Hematopoietic multipotent progenitor cell treated with erythropoietin and hydrocortisone succinate and interleukin-3 and kit ligand, for 17 days (in vitro differentiated cells): ENCODE measurements around the gene SETD3.

Source experiments
- DNase-seq: peaks from one replicate; pipeline ENCODE4 v3.0.0-alpha.2; 2015; ENCODE audit warnings: low spot score

SETD3 gene

GRCh38 chr14:99516871-99517642 lies 36.4 kb upstream of the SETD3 start:
- DNase-seq = no peak

GRCh38 chr14:99516156-99516870 lies 35.7 kb upstream of the SETD3 start:
- no peak for DNase-seq

- DNase-seq = no peak
Measured at GRCh38 chr14:99515301-99516155, 34.9 kb upstream of the SETD3 start.

- DNase-seq = no peak
Measured at GRCh38 chr14:99514552-99515300, 34.1 kb upstream of the SETD3 start.

- DNase-seq = no peak
Measured at GRCh38 chr14:99513946-99514551, 33.4 kb upstream of the SETD3 start.

GRCh38 chr14:99513183-99513694 lies 32.6 kb upstream of the SETD3 start:
- DNase-seq = no peak

GRCh38 chr14:99512571-99513182 lies 32.0 kb upstream of the SETD3 start:
- no peak for DNase-seq

- no peak for DNase-seq
Measured at GRCh38 chr14:99512110-99512449, 31.4 kb upstream of the SETD3 start.

- DNase-seq = no peak
Measured at GRCh38 chr14:99511421-99512109, 30.9 kb upstream of the SETD3 start.

- DNase-seq = no peak
Measured at GRCh38 chr14:99510556-99511139, 30.0 kb upstream of the SETD3 start.

- no peak for DNase-seq
Measured at GRCh38 chr14:99509871-99510555, 29.4 kb upstream of the SETD3 start.

GRCh38 chr14:99508896-99509629 lies 28.4 kb upstream of the SETD3 start:
- DNase-seq = no peak

- no peak for DNase-seq
Measured at GRCh38 chr14:99507860-99508640, 27.4 kb upstream of the SETD3 start.

GRCh38 chr14:99506276-99506675 lies 25.6 kb upstream of the SETD3 start:
- DNase-seq = no peak

GRCh38 chr14:99505089-99505488 lies 24.4 kb upstream of the SETD3 start:
- no peak for DNase-seq

GRCh38 chr14:99503848-99504453 lies 23.3 kb upstream of the SETD3 start:
- no peak for DNase-seq

- DNase-seq = no peak
Measured at GRCh38 chr14:99502989-99503421, 22.3 kb upstream of the SETD3 start.
